Heart left ventricle (tissue), 16 donors: ENCODE measurements around the gene NCDN. TPM values are rescaled to one million over a fixed set of nuclear protein-coding genes. Genes with fewer than 3 reads are reported as not detected.

Source experiments
- ATAC-seq, 4 donors: fragments of 200-7000 bp; cut with Tn5 transposase; one replicate each; pipeline ENCODE4 v1.9.1; 2020 to 2022; ENCODE audit warnings: moderate library complexity in 4 of 4, mild to moderate bottlenecking in 3 of 4, moderate number of reproducible peaks in 1 of 4
- DNase-seq, 5 donors: peaks; one replicate each; pipeline ENCODE4 v3.0.0-alpha.2; 2020
- H3K27ac ChIP-seq, 12 donors: fragments of 200-600 bp; sonication (generic) in 4 of 12; one replicate each; pipeline versions ENCODE4 v1.5.0 to v1.8.0; 2016 to 2022; ENCODE audit warnings: mild to moderate bottlenecking in 2 of 12
- H3K27me3 ChIP-seq, 9 donors: fragments of 200-600 bp; sonication (generic) in 2 of 9; one replicate each; pipeline versions ENCODE4 v1.5.1 to v1.8.0; 2016 to 2022; ENCODE audit warnings: mild to moderate bottlenecking in 3 of 9
- H3K36me3 ChIP-seq, 9 donors: fragments of 200-600 bp; sonication (generic) in 2 of 9; one replicate each; pipeline versions ENCODE4 v1.5.0 to v1.8.0; 2018 to 2022; ENCODE audit warnings: mild to moderate bottlenecking in 2 of 9
- H3K4me1 ChIP-seq, 12 donors: fragments of 200-600 bp; sonication (generic) in 4 of 12; one replicate each; pipeline versions ENCODE4 v1.5.0 to v1.8.0; 2016 to 2022; ENCODE audit warnings: mild to moderate bottlenecking in 3 of 12
- H3K4me3 ChIP-seq, 12 donors: fragments of 200-600 bp; sonication (generic) in 4 of 12; one replicate each; pipeline versions ENCODE4 v1.5.0 to v1.8.0; 2017 to 2022; ENCODE audit warnings: mild to moderate bottlenecking in 9 of 12, moderate library complexity in 4 of 12
- H3K9me3 ChIP-seq, 12 donors: fragments of 200-600 bp; sonication (generic) in 4 of 12; one replicate each; pipeline versions ENCODE4 v1.5.0 to v1.8.0; 2016 to 2022; ENCODE audit warnings: mild to moderate bottlenecking in 1 of 12
- CTCF ChIP-seq, 12 donors: fragments of 200-600 bp; sonication (generic) in 4 of 12; IDR thresholded peaks; one replicate each; pipeline versions ENCODE4 v1.5.0 to v1.8.0; 2018 to 2022; ENCODE audit warnings: antibody characterized with exemption in 12 of 12, mild to moderate bottlenecking in 5 of 12
- POLR2A ChIP-seq, 2 donors: fragments of 450-650 bp; IDR thresholded peaks; one replicate each; pipeline ENCODE4 v1.6.1; 2017; ENCODE audit warnings: antibody characterized with exemption in 2 of 2, mild to moderate bottlenecking in 2 of 2, moderate library complexity in 2 of 2
- WGBS, 4 donors: extraction: QIAGEN DNeasy Blood & Tissue Kit in 2 of 4; methylation state at CpG; one replicate each; pipeline versions ENCODE4 v1.1.5 to v1.1.7; 2013 to 2018; 5-methylcytosine and 5-hydroxymethylcytosine counted together
- intact Hi-C, 10 donors: fragments of 100-400 bp; cut with DNase I; formaldehyde crosslinking; loops; one replicate each; pipeline versions ENCODE4 v1.11.1 to v1.14.2; 2022
- polyA plus RNA-seq, 2 donors: library from polyadenylated mRNA; stranded (reverse); fragments of 200-250 nt; gene quantifications; one replicate each; pipeline ENCODE4 v1.2.3, GENCODE V29; 2013
- total RNA-seq, 9 donors: library from RNA; depleted of rRNA in 2 of 9; stranded (reverse); fragments of >200 nt in 2 of 9; fragmentation: NEBNext Ultra II Directional in 3 of 9; extraction: Animal tissue kit (Norgen Biotek cat#: 25700) in 3 of 9; gene quantifications; one replicate each; pipeline versions ENCODE4 v1.1.0 to v1.2.4, GENCODE V29; 2016 to 2023
- donor health status: ischemic (EF 13 %, LVEDD 7.1; RV severe dilation, severe dysfunction).
- donor health status: healthy with polysubstance abuse.
- donor health status: DM: no; HTN: yes; CAD: no.
- donor health status: DM: no; HTN: no; CAD: no.
- donor health status: ischemic (EF 25% LVEDD 6.9; RV normal size, moderate dysfunction).
- donor health status: ischemic (EF 25% LVEDD 5.7; RV mildly dilated, moderate dysfunction).
- donor health status: healthy.
- donor health status: DM: yes; HTN: yes; CAD: no.
- donor health status: ischemic (EF 35%, LVEDD 5.7; RV mildly dilated, moderate dysfunction).
- donor health status: nonischemic (EF 11% LVEDD 7.7; RV severe dilation, severe dysfunction).
- donor health status: DM: yes; HTN: yes; CAD: no.
- donor health status: PGD.
- donor health status: ischemic (EF 29% LVEDD 5.4; RV normal size, mild dysfunction).
- donor health status: nonischemic (EF 23%, LVEDD 6.1; RV moderate dilation, normal function).

Gene NCDN
- total and polyA plus RNA-seq, 11 donors = 14.6 to 44.4 (median 31.8) TPM

GRCh38 chr1:35530946-35531345 lies 26.7 kb upstream of the NCDN start:
- H3K36me3 ChIP-seq = peaks cover 0 to 26% (median 5%) of the 10 kb centered on the region in 9 donors
- peaks cover 0 to 47% (median 23%) of the 10 kb centered on the region in 12 donors for H3K4me1 ChIP-seq
- intact Hi-C loops = no loop called here
- peaks cover 0 to 8% (median 0%) of the 10 kb centered on the region in 12 donors for H3K9me3 ChIP-seq
- ATAC-seq = peak; percentile 78 to 94 (median 84)
- 53 to 92% (median 83%) methylated on average over 2 of the region's 2 CpGs for WGBS, 4 donors
- peak overlapping the region in 8 of 12 donors; percentile 12 to 44 (median 28) for H3K27ac ChIP-seq
- no peak overlapping the region for H3K4me3 ChIP-seq
- no peak for TF ChIP-seq CTCF (IDR thresholded peaks at IDR 0.05)
- TF ChIP-seq POLR2A (IDR thresholded peaks at IDR 0.05) = no peak
- H3K27me3 ChIP-seq = no peaks in the 10 kb centered on the region
- peak in 2 of 5 donors; percentile 54 for DNase-seq

- intact Hi-C loops = no loop called here
- TF ChIP-seq POLR2A (IDR thresholded peaks at IDR 0.05) (no peak), CTCF (IDR thresholded peaks at IDR 0.05) (no peak)
- H3K27ac ChIP-seq = peak overlapping the region in 8 of 12 donors; percentile 12 to 44 (median 28)
Observed at GRCh38 chr1:35531368-35531767, 26.2 kb upstream of the NCDN start.

GRCh38 chr1:35532497-35533223 lies 24.9 kb upstream of the NCDN start:
- Histone ChIP-seq H3K27ac (peak overlapping the region in 8 of 12 donors; percentile 20 to 61 (median 40)), H3K4me1 (peaks cover 0 to 59% (median 29%) of the 10 kb centered on the region in 12 donors), H3K27me3 (no peaks in the 10 kb centered on the region), H3K9me3 (peaks cover 0 to 8% (median 0%) of the 10 kb centered on the region in 12 donors), H3K36me3 (peaks cover 0 to 26% (median 5%) of the 10 kb centered on the region in 9 donors), H3K4me3 (no peak overlapping the region)
- intact Hi-C loops = no loop called here
- WGBS, 4 donors = 35 to 45% (median 42%) methylated on average over 1 of the region's 1 CpG
- DNase-seq (no peak), ATAC-seq (no peak)
- no peak for TF ChIP-seq CTCF (IDR thresholded peaks at IDR 0.05)
- no peak for TF ChIP-seq POLR2A (IDR thresholded peaks at IDR 0.05)

More at GRCh38 chr1:35531368-35531767, 26.2 kb upstream of the NCDN start:
- no peak overlapping the region for H3K4me3 ChIP-seq
- no peaks in the 10 kb centered on the region for H3K27me3 ChIP-seq
- H3K9me3 ChIP-seq = peaks cover 0 to 8% (median 0%) of the 10 kb centered on the region in 12 donors
- ATAC-seq (peak; percentile 26 to 52 (median 38)), DNase-seq (no peak)
- peaks cover 0 to 50% (median 23%) of the 10 kb centered on the region in 12 donors for H3K4me1 ChIP-seq
- WGBS, 4 donors = 54 to 65% (median 57%) methylated on average over 4 to 6 of the region's 6 CpGs
- peaks cover 0 to 26% (median 5%) of the 10 kb centered on the region in 9 donors for H3K36me3 ChIP-seq

GRCh38 chr1:35533586-35533985 lies 24.0 kb upstream of the NCDN start:
- peak overlapping the region in 9 of 12 donors; percentile 2 to 52 (median 39) for H3K27ac ChIP-seq
- H3K36me3 ChIP-seq = peaks cover 0 to 26% (median 5%) of the 10 kb centered on the region in 9 donors
- ATAC-seq (no peak), DNase-seq (no peak)
- TF ChIP-seq CTCF (IDR thresholded peaks at IDR 0.05) (no peak), POLR2A (IDR thresholded peaks at IDR 0.05) (no peak)
- intact Hi-C loops = no loop called here
- no peaks in the 10 kb centered on the region for H3K27me3 ChIP-seq
- H3K9me3 ChIP-seq = peaks cover 0 to 8% (median 0%) of the 10 kb centered on the region in 12 donors
- H3K4me3 ChIP-seq = no peak overlapping the region
- H3K4me1 ChIP-seq = peaks cover 3 to 68% (median 39%) of the 10 kb centered on the region in 12 donors
- 0 to 28% (median 8%) methylated on average over 1 of the region's 1 CpG for WGBS, 4 donors
